NT2/D1 (cell line): Measurements from ENCODE around the gene PPP1R9A.

Experiments used
- SUZ12 ChIP-seq: IDR thresholded peaks from 2 replicates; pipeline ENCODE4 v1.6.1; 2011; ENCODE audit not compliant: insufficient read length, insufficient read depth; ENCODE audit errors: extremely low read depth
- YY1 ChIP-seq: IDR thresholded peaks from 2 replicates; pipeline ENCODE4 v1.6.1; 2011; ENCODE audit not compliant: insufficient read length, insufficient read depth

DNA sequence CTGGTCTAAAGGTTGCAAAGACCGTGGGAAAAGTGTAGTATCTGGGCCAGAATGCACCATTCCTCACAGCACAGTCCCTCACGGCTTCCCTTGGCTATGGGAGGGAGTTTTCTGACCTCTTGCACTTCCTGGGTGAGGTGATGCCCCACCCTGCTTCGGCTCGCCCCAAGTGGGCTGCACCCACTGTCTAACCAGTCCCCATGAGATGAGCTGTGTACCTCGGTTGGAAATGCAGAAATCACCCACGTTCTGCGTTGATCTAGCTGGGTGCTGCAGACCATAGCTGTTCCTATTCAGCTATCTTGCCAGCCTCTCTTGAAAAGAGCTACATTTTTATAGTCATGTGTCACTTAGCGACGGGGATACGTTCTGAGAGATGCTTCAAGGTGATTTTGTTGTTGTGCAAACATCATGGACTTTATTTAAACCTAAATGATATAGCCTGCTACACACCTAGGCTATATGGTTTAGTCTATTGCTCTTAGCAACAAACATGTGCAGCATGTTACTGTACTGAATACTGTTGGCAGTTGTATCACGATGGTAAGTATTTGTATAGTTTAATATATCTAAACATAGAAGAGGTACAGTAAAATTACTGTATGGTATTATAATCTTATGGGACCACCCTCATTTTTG, 120.0 kb downstream of the PPP1R9A start:
- TF ChIP-seq YY1 (no peak), SUZ12 (no peak)
